Keratinocyte (primary cell): ENCODE data around the gene RARS2.

Source experiments
- CTCF ChIP-seq, 3 experiments: IDR thresholded peaks in 1 of 3; conservative IDR thresholded peaks in 1 of 3; optimal IDR thresholded peaks in 1 of 3; 2 replicates in 2 of 3; 3 replicates in 1 of 3; pipeline versions ENCODE3 to v1.5.1; 2011; ENCODE audit warnings: low read length in 3 of 3, mild to moderate bottlenecking in 3 of 3, moderate library complexity in 2 of 3, control low read depth in 1 of 3, inconsistent platforms in 1 of 3; ENCODE audit not compliant: insufficient read depth in 2 of 3; ENCODE audit errors: extremely low read depth in 1 of 3
- EZH2 ChIP-seq: IDR thresholded peaks from one replicate; pipeline ENCODE4 v1.6.1; 2012; ENCODE audit warnings: inconsistent platforms, mild to moderate bottlenecking, low read length, moderate library complexity

GRCh38 chr6:87558446-87558845 is 31.3 kb downstream of the RARS2 start:
- TF ChIP-seq CTCF (optimal IDR thresholded peaks at IDR 0.05 in 1 of 3, IDR thresholded peaks at IDR 0.05 in 1 of 3, conservative IDR thresholded peaks at IDR 0.05 in 1 of 3; ENCODE audit: extremely low read depth in 1 of 3, insufficient read depth in 2 of 3, low read length in 3 of 3) (no peak), EZH2 (no peak)
